GM23338 (cell line): ENCODE measurements around the gene HGS. TPM values are rescaled to one million over a fixed set of nuclear protein-coding genes. Genes with fewer than 3 reads are reported as not detected.
A peak's percentile ranks its signal among the peaks of the same experiment; 100 is the strongest.

ENCODE experiments used
- ATAC-seq: fragments of 200-7000 bp; cut with Tn5 transposase; 3 replicates; pipeline ENCODE4 v1.9.1; 2020
- DNase-seq: peaks from one replicate; pipeline ENCODE4 v3.0.0-alpha.2; 2015; ENCODE audit warnings: low spot score
- H2AFZ ChIP-seq: fragments of 200-600 bp; sonication (generic); 2 replicates; pipeline ENCODE4 v1.8.0; 2016; ENCODE audit warnings: antibody characterized with exemption, mild to moderate bottlenecking, moderate library complexity
- H3F3A ChIP-seq: fragments of 200-600 bp; sonication (generic); replicated peaks from 2 replicates; pipeline ENCODE4 v1.8.0; 2017; ENCODE audit warnings: antibody characterized with exemption, mixed run types, low read depth
- H3K27ac ChIP-seq: fragments of 200-600 bp; sonication (generic); 2 replicates; pipeline ENCODE4 v1.6.1; 2016; ENCODE audit warnings: low read depth
- H3K27me3 ChIP-seq: fragments of 200-600 bp; sonication (generic); 2 replicates; pipeline ENCODE4 v1.8.0; 2016; ENCODE audit warnings: mild to moderate bottlenecking, mixed run types, moderate library complexity; ENCODE audit not compliant: insufficient read depth
- H3K36me3 ChIP-seq: fragments of 200-600 bp; sonication (generic); 2 replicates; pipeline ENCODE4 v1.8.0; 2016; ENCODE audit warnings: mild to moderate bottlenecking; ENCODE audit not compliant: insufficient read depth
- H3K4me1 ChIP-seq: fragments of 200-600 bp; sonication (generic); 2 replicates; pipeline ENCODE4 v1.8.0; 2016; ENCODE audit warnings: mild to moderate bottlenecking, moderate library complexity; ENCODE audit not compliant: insufficient read depth
- H3K4me2 ChIP-seq: fragments of 200-600 bp; sonication (generic); 2 replicates; pipeline ENCODE4 v1.7.1; 2017; ENCODE audit warnings: mixed run types
- H3K4me3 ChIP-seq: fragments of 200-600 bp; sonication (generic); 2 replicates; pipeline ENCODE4 v1.6.1; 2016; ENCODE audit warnings: mixed run types
- H3K79me2 ChIP-seq: fragments of 200-600 bp; sonication (generic); replicated peaks from 2 replicates; pipeline ENCODE4 v1.8.0; 2017; ENCODE audit warnings: mild to moderate bottlenecking; ENCODE audit not compliant: insufficient read depth
- H3K9me2 ChIP-seq: fragments of 200-600 bp; sonication (generic); 2 replicates; pipeline ENCODE4 v1.8.0; 2017; ENCODE audit not compliant: insufficient read depth
- H4K20me1 ChIP-seq: fragments of 200-600 bp; sonication (generic); replicated peaks from 2 replicates; pipeline ENCODE4 v1.8.0; 2017; ENCODE audit warnings: mild to moderate bottlenecking; ENCODE audit not compliant: insufficient read depth
- H3K27ac Mint-ChIP-seq: 2 replicates; pipeline ENCODE4 v1.8.0; 2020; ENCODE audit warnings: inconsistent platforms, mild to moderate bottlenecking, moderate library complexity, mixed read lengths
- H3K27me3 Mint-ChIP-seq: 3 replicates; pipeline ENCODE4 v1.8.0; 2022; ENCODE audit warnings: low read depth, mild to moderate bottlenecking, moderate library complexity, mixed read lengths, inconsistent platforms; ENCODE audit not compliant: insufficient read depth, poor library complexity
- H3K36me3 Mint-ChIP-seq: 3 replicates; pipeline ENCODE4 v1.8.0; 2021; ENCODE audit warnings: low read depth, mild to moderate bottlenecking, inconsistent platforms, moderate library complexity, mixed read lengths
- H3K4me1 Mint-ChIP-seq: 3 replicates; pipeline ENCODE4 v1.8.0; 2020; ENCODE audit warnings: mild to moderate bottlenecking, inconsistent platforms, mixed read lengths
- H3K4me3 Mint-ChIP-seq: 3 replicates; pipeline ENCODE4 v1.8.0; 2021; ENCODE audit warnings: moderate library complexity, mild to moderate bottlenecking, inconsistent platforms, mixed read lengths
- H3K9me3 Mint-ChIP-seq: 3 replicates; pipeline ENCODE4 v1.8.0; 2020; ENCODE audit warnings: moderate library complexity, mild to moderate bottlenecking, inconsistent platforms, mixed read lengths
- CREB1 ChIP-seq: fragments of 250-450 bp; sonication (Bioruptor Pico); IDR thresholded peaks from 2 replicates; pipeline ENCODE4 v1.5.0; 2020; ENCODE audit warnings: low read depth, mild to moderate bottlenecking, moderate library complexity
- CTCF ChIP-seq, 2 experiments: fragments of 200-600 bp in 1 of 2; sonication (generic) in 1 of 2; conservative IDR thresholded peaks; 2 replicates each; pipeline versions ENCODE4 v1.5.1 to v1.6.1; 2016 to 2017; ENCODE audit warnings: antibody characterized with exemption in 2 of 2, low read depth in 2 of 2, mild to moderate bottlenecking in 2 of 2, moderate library complexity in 1 of 2
- ETS1 ChIP-seq: IDR thresholded peaks from 2 replicates; pipeline ENCODE4 v1.6.1; 2016; ENCODE audit warnings: antibody characterized with exemption
- EZH2 ChIP-seq: fragments of 200-600 bp; sonication (generic); IDR thresholded peaks from one replicate; pipeline ENCODE4 v1.8.0; 2017; ENCODE audit warnings: antibody characterized with exemption, mild to moderate bottlenecking, low read depth; ENCODE audit not compliant: unreplicated experiment
- EZH2phosphoT487 ChIP-seq: fragments of 200-600 bp; sonication (generic); IDR thresholded peaks from one replicate; pipeline ENCODE4 v1.8.1; 2018; ENCODE audit warnings: antibody characterized with exemption; ENCODE audit not compliant: unreplicated experiment
- JUNB ChIP-seq: IDR thresholded peaks from one replicate; pipeline ENCODE4 v1.6.1; 2016; ENCODE audit warnings: antibody characterized with exemption; ENCODE audit not compliant: unreplicated experiment
- NANOG ChIP-seq: IDR thresholded peaks from 2 replicates; pipeline ENCODE4 v1.6.1; 2016; ENCODE audit warnings: antibody characterized with exemption, borderline replicate concordance
- REST ChIP-seq: IDR thresholded peaks from one replicate; pipeline ENCODE4 v1.6.1; 2018; ENCODE audit warnings: antibody characterized with exemption; ENCODE audit not compliant: unreplicated experiment
- ZNF114 ChIP-seq: fragments of 250-450 bp; sonication (Bioruptor Pico); IDR thresholded peaks from 2 replicates; pipeline ENCODE4 v1.5.0; 2020; ENCODE audit warnings: mild to moderate bottlenecking, moderate library complexity
- ZNF331 ChIP-seq: fragments of 250-450 bp; sonication (Bioruptor Pico); IDR thresholded peaks from 2 replicates; pipeline ENCODE4 v1.5.0; 2020; ENCODE audit warnings: low read depth, mild to moderate bottlenecking, moderate library complexity
- polyA plus RNA-seq: library from polyadenylated mRNA; unstranded; fragments of >200 nt; fragmentation: Nextera tagmentation; extraction: Ambion mirVana; gene quantifications from 2 replicates; pipeline ENCODE4 v1.2.1, GENCODE V29; 2016
- total RNA-seq: library from RNA; depleted of rRNA; stranded (reverse); fragments of >200 nt; shearing (Covaris generic); gene quantifications from 2 replicates; pipeline ENCODE4 v1.2.3, GENCODE V29; 2014

Gene HGS
- total and polyA plus RNA-seq, 2 experiments from 2014 or later: 59.0 to 90.2 TPM

GRCh38 chr17:81705518-81706231, 21.9 kb downstream of the HGS start (continued):
- TF ChIP-seq REST (no peak), CTCF (conservative IDR thresholded peaks at IDR 0.05; ENCODE audit: low read depth in 2 of 2) (no peak), EZH2 (no peak), ZNF114 (no peak), ZNF331 (CRISPR knock-in tag) (no peak)

DNA sequence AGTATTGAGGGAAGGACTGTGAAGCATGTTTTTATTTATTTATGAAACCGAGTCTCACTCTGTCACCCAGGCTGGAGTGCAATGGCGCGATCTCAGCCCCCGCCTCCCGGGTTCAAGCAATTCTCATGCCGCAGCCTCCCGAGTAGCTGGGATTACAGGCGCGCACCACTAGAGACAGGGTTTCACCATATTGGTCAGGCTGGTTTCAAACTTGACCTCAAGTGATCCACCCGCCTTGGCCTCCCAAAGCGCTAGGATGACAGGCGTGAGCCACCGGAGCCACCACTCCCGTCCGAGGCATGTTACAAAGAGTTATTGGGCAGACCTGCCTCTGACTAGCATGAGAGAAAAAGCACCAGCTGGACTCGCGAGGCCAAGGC, 22.4 kb downstream of the HGS start:
- Histone ChIP-seq H3K36me3 (peaks cover 7% of the 10 kb centered on the region), H2AFZ (no peak overlapping the region), H4K20me1 (peaks cover 8% of the 10 kb centered on the region), H3K4me2 (no peak overlapping the region), H3K79me2 (peaks cover 31% of the 10 kb centered on the region), H3F3A (peaks cover 45% of the 10 kb centered on the region), H3K27me3 (no peaks in the 10 kb centered on the region), H3K9me2 (no peaks in the 10 kb centered on the region), H3K27ac (no peak overlapping the region), H3K4me1 (peaks cover 21% of the 10 kb centered on the region), H3K4me3 (no peak overlapping the region)
- Mint-ChIP-seq H3K4me3 (peak overlapping the region; percentile 46; the same call in 1 of the 3 replicates), H3K27me3 (peaks cover 27% of the 10 kb centered on the region), H3K4me1 (peaks cover 23% of the 10 kb centered on the region), H3K9me3 (no peaks in the 10 kb centered on the region), H3K36me3 (peaks cover 50% of the 10 kb centered on the region), H3K27ac (no peak overlapping the region)
- DNase-seq (no peak), ATAC-seq (no peak)
- no peak for TF ChIP-seq REST
- TF ChIP-seq CREB1 (CRISPR knock-in tag): no peak
- no peak for TF ChIP-seq ZNF331 (CRISPR knock-in tag)
- TF ChIP-seq JUNB: no peak
- TF ChIP-seq CTCF (conservative IDR thresholded peaks at IDR 0.05; ENCODE audit: low read depth in 2 of 2): no peak
- TF ChIP-seq EZH2phosphoT487: no peak
- TF ChIP-seq ETS1: no peak
- TF ChIP-seq NANOG: no peak
- TF ChIP-seq ZNF114: no peak
